Astrocyte (in vitro differentiated cells and primary cell): ENCODE data around the gene LRRC27. TPM values are rescaled to one million over a fixed set of nuclear protein-coding genes. Genes with fewer than 3 reads are reported as not detected.

Experiments
- DNase-seq: peaks from one replicate; pipeline ENCODE4 v3.0.0-alpha.2; 2010; ENCODE audit warnings: low read depth
- FAIRE-seq: peaks from 2 replicates; lab custom pipeline; 2011; peaks lifted over from hg19 to GRCh38; lab: Jason Lieb, UNC
- H2AFZ ChIP-seq: 2 replicates; pipeline ENCODE4 v1.6.0; 2012; ENCODE audit warnings: low read depth, low read length, inconsistent platforms
- H3K27ac ChIP-seq: 2 replicates; pipeline ENCODE4 v1.5.1; 2011; ENCODE audit warnings: low read depth, low read length, inconsistent platforms
- H3K27me3 ChIP-seq: 2 replicates; pipeline ENCODE4 v1.6.0; 2011; ENCODE audit warnings: low read length, inconsistent platforms; ENCODE audit not compliant: insufficient read depth
- H3K36me3 ChIP-seq: 2 replicates; pipeline ENCODE4 v1.5.1; 2011; ENCODE audit warnings: low read length, inconsistent platforms; ENCODE audit not compliant: insufficient read depth
- H3K4me1 ChIP-seq: 2 replicates; pipeline ENCODE4 v1.5.1; 2011; ENCODE audit warnings: low read length, inconsistent platforms; ENCODE audit not compliant: insufficient read depth
- H3K4me2 ChIP-seq: 2 replicates; pipeline ENCODE4 v1.6.0; 2012; ENCODE audit warnings: low read length, inconsistent platforms
- H3K4me3 ChIP-seq: 2 replicates; pipeline ENCODE4 v1.5.1; 2011; ENCODE audit warnings: low read depth, mild to moderate bottlenecking, low read length, inconsistent platforms; ENCODE audit not compliant: insufficient read depth
- H3K79me2 ChIP-seq: 2 replicates; pipeline ENCODE4 v1.6.0; 2012; ENCODE audit warnings: mild to moderate bottlenecking, low read length, inconsistent platforms; ENCODE audit not compliant: insufficient read depth
- H3K9ac ChIP-seq: 2 replicates; pipeline ENCODE4 v1.6.0; 2012; ENCODE audit warnings: mild to moderate bottlenecking, low read length, inconsistent platforms
- H3K9me3 ChIP-seq: 2 replicates; pipeline ENCODE4 v1.5.1; 2012; ENCODE audit warnings: low read depth, mild to moderate bottlenecking, low read length, inconsistent platforms; ENCODE audit not compliant: insufficient read depth
- H4K20me1 ChIP-seq: 2 replicates; pipeline ENCODE4 v1.6.0; 2012; ENCODE audit warnings: low read length, inconsistent platforms; ENCODE audit not compliant: insufficient read depth
- H3K27ac Mint-ChIP-seq: one replicate; pipeline ENCODE4 v1.8.0; 2021; ENCODE audit warnings: mild to moderate bottlenecking, mixed read lengths; ENCODE audit not compliant: unreplicated experiment
- H3K27me3 Mint-ChIP-seq: one replicate; pipeline ENCODE4 v1.8.0; 2021; ENCODE audit warnings: low read depth, mixed read lengths; ENCODE audit not compliant: unreplicated experiment
- H3K36me3 Mint-ChIP-seq: one replicate; pipeline ENCODE4 v1.8.0; 2021; ENCODE audit warnings: low read depth, mixed read lengths; ENCODE audit not compliant: unreplicated experiment
- H3K4me1 Mint-ChIP-seq: one replicate; pipeline ENCODE4 v1.8.0; 2021; ENCODE audit warnings: low read depth, mixed read lengths; ENCODE audit not compliant: unreplicated experiment
- H3K4me3 Mint-ChIP-seq: one replicate; pipeline ENCODE4 v1.8.0; 2021; ENCODE audit warnings: mild to moderate bottlenecking, moderate library complexity, mixed read lengths; ENCODE audit not compliant: unreplicated experiment
- H3K9me3 Mint-ChIP-seq: one replicate; pipeline ENCODE4 v1.8.0; 2021; ENCODE audit warnings: mild to moderate bottlenecking, mixed read lengths; ENCODE audit not compliant: unreplicated experiment
- CTCF ChIP-seq: IDR thresholded peaks from 2 replicates; pipeline ENCODE4 v1.5.1; 2011; ENCODE audit warnings: low read depth, mild to moderate bottlenecking, inconsistent platforms, low read length, moderate library complexity; ENCODE audit not compliant: insufficient read depth
- EZH2 ChIP-seq: IDR thresholded peaks from 2 replicates; pipeline ENCODE4 v1.6.1; 2012; ENCODE audit warnings: mild to moderate bottlenecking, low read length, inconsistent platforms; ENCODE audit not compliant: insufficient read depth
- total RNA-seq: library from RNA; stranded (reverse); gene quantifications from 2 replicates; pipeline ENCODE4 v1.2.1, GENCODE V29; 2021

Gene LRRC27
- total RNA-seq, 1 donor from 2014 or later: 8.0 TPM

GRCh38 chr10:132319853-132320653 lies 11.9 kb upstream of the LRRC27 start:
- Mint-ChIP-seq H3K36me3 (peaks cover 6% of the 10 kb centered on the region), H3K4me1 (peaks cover 20% of the 10 kb centered on the region), H3K27ac (peak overlapping the region; percentile 98), H3K27me3 (no peaks in the 10 kb centered on the region), H3K4me3 (no peak overlapping the region), H3K9me3 (peaks cover 2% of the 10 kb centered on the region)
- TF ChIP-seq EZH2 (no peak), CTCF (no peak)
- Histone ChIP-seq H3K4me2 (peak overlapping the region; percentile 76), H3K4me3 (no peak overlapping the region), H3K9me3 (no peaks in the 10 kb centered on the region), H3K9ac (peak overlapping the region; percentile 16), H3K36me3 (peaks cover 4% of the 10 kb centered on the region), H4K20me1 (peaks cover 8% of the 10 kb centered on the region), H3K27me3 (no peaks in the 10 kb centered on the region), H2AFZ (peak overlapping the region; percentile 7), H3K27ac (peak overlapping the region; percentile 59), H3K4me1 (peaks cover 9% of the 10 kb centered on the region), H3K79me2 (peaks cover 9% of the 10 kb centered on the region)
- DNase-seq: peak; percentile 87
- peak; percentile 84 for FAIRE-seq

- Histone ChIP-seq H3K4me1 (peaks cover 9% of the 10 kb centered on the region), H3K9ac (peak overlapping the region; percentile 16), H3K4me3 (no peak overlapping the region), H3K27ac (peak overlapping the region; percentile 59), H3K79me2 (peaks cover 10% of the 10 kb centered on the region), H2AFZ (peak overlapping the region; percentile 7), H3K27me3 (no peaks in the 10 kb centered on the region), H3K36me3 (peaks cover 4% of the 10 kb centered on the region), H4K20me1 (peaks cover 8% of the 10 kb centered on the region), H3K4me2 (peak overlapping the region; percentile 76), H3K9me3 (no peaks in the 10 kb centered on the region)
- Mint-ChIP-seq H3K4me3 (no peak overlapping the region), H3K4me1 (peaks cover 25% of the 10 kb centered on the region), H3K27ac (peak overlapping the region; percentile 98), H3K9me3 (peaks cover 2% of the 10 kb centered on the region), H3K27me3 (no peaks in the 10 kb centered on the region), H3K36me3 (peaks cover 8% of the 10 kb centered on the region)
- TF ChIP-seq CTCF: no peak
- no peak for TF ChIP-seq EZH2
- DNase-seq (no peak), FAIRE-seq (no peak)
Observed at GRCh38 chr10:132320654-132321469, 11.1 kb upstream of the LRRC27 start.
